Measurements from ENCODE around the gene ARHGEF25. TPM values are rescaled to one million over a fixed set of nuclear protein-coding genes. Genes with fewer than 3 reads are reported as not detected.

ARHGEF25 gene
- total RNA-seq, 1 experiment from 2014 or later = 12.9 TPM

GRCh38 chr12:57602544-57602943 is 8.7 kb upstream of the ARHGEF25 start:
- H3K79me2 ChIP-seq (ENCODE audit: low read depth) = no peaks in the 10 kb centered on the region
- ChIA-PET POLR2A (ENCODE audit: unreplicated experiment) (no interaction called here), CTCF (no interaction called here)
- peaks cover 15% of the 10 kb centered on the region for H3K27me3 ChIP-seq (ENCODE audit: insufficient read depth, low read depth)
- H3K9me2 ChIP-seq (ENCODE audit: insufficient read depth) = no peaks in the 10 kb centered on the region
- H4K20me1 ChIP-seq (ENCODE audit: insufficient read depth) = no peaks in the 10 kb centered on the region
- no peak overlapping the region for H2AFZ ChIP-seq
- H3K36me3 ChIP-seq (ENCODE audit: low read depth) = 0 out of 2 replicates have a peak, but pooled peaks cover 6% of the 10 kb centered on the region
- no peak overlapping the region for H3K27ac ChIP-seq
- peaks cover 8% of the 10 kb centered on the region; the same call in 1 of the 2 replicates for H3F3A ChIP-seq (ENCODE audit: insufficient read depth, low read depth)
- BruUV-seq (replicated peaks) = no TSS peak
- no peaks in the 10 kb centered on the region for H3K4me1 ChIP-seq (replicated peaks; ENCODE audit: insufficient read depth)
- no peak for DNase-seq
- TF ChIP-seq EZH2 (IDR thresholded peaks at IDR 0.05; ENCODE audit: low read depth) (no peak), CTCF (conservative IDR thresholded peaks at IDR 0.05) (no peak)
- no peaks in the 10 kb centered on the region for H3K9me3 ChIP-seq (ENCODE audit: insufficient read depth, low read depth)
- intact Hi-C loops (cut with micrococcal nuclease; ENCODE audit: unreplicated experiment) = no loop called here
- no peak overlapping the region for H3K4me2 ChIP-seq
- H3K4me3 ChIP-seq = no peak overlapping the region

- no peaks in the 10 kb centered on the region for H3K79me2 ChIP-seq (ENCODE audit: low read depth)
- BruUV-seq (replicated peaks) = no TSS peak
- H3F3A ChIP-seq (ENCODE audit: insufficient read depth, low read depth) = peaks cover 8% of the 10 kb centered on the region; the same call in 1 of the 2 replicates
- no peak overlapping the region for H3K4me2 ChIP-seq
- no peaks in the 10 kb centered on the region for H4K20me1 ChIP-seq (ENCODE audit: insufficient read depth)
- 0 out of 2 replicates have a peak, but pooled peaks cover 6% of the 10 kb centered on the region for H3K36me3 ChIP-seq (ENCODE audit: low read depth)
- H3K9me3 ChIP-seq (ENCODE audit: insufficient read depth, low read depth) = no peaks in the 10 kb centered on the region
- intact Hi-C loops (cut with micrococcal nuclease; ENCODE audit: unreplicated experiment) = no loop called here
- H2AFZ ChIP-seq = no peak overlapping the region
- CTCF ChIA-PET = interaction anchor here (1.0 kb wide), 1 partner anchor 20 kb away, joined by 4 read pairs; no protein-coding TSS in a partner anchor
- DNase-seq = no peak
- H3K27ac ChIP-seq = no peak overlapping the region
- H3K4me1 ChIP-seq (replicated peaks; ENCODE audit: insufficient read depth) = no peaks in the 10 kb centered on the region
- no peak overlapping the region for H3K4me3 ChIP-seq
- POLR2A ChIA-PET (ENCODE audit: unreplicated experiment) = interaction anchor here (0.5 to 0.7 kb wide), 2 partner anchors 36 to 513 kb away, joined by 4 to 7 read pairs; no protein-coding TSS in a partner anchor
- no peak for TF ChIP-seq EZH2 (IDR thresholded peaks at IDR 0.05; ENCODE audit: low read depth)
- TF ChIP-seq CTCF (conservative IDR thresholded peaks at IDR 0.05) = no peak
- H3K27me3 ChIP-seq (ENCODE audit: insufficient read depth, low read depth) = peaks cover 22% of the 10 kb centered on the region
- no peaks in the 10 kb centered on the region for H3K9me2 ChIP-seq (ENCODE audit: insufficient read depth)
Measured at GRCh38 chr12:57603324-57603723, 7.9 kb upstream of the ARHGEF25 start.

DNA sequence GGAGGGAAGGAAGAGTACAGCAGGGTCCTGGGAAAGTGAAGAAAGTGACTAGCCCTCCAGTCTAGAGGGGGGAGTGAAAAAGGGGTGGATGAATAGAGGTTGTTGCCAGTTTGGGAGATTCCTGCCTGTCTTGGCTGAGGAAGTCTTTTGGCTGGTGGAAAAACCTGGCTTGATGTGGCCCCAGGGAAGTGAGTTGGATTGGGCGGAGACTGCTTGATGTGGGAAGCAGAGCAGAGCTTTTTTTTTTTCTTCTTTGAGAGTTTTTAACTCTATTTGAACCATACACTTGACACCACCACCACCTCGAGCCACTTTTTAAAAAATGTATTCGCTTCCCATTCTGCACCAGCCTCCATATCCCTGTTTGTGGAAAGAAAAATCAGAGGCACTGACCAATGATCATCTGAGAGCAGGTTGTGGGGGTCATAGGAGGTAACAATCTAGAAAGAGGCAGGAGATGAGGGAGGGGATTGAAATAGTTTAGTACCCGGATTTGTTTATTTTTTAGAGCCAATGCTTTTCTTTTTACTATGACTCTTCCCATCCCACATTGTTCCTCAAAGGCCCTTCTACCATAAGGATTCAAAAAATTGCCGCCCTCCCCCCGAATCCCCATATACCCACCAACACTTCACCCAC is 7.3 kb upstream of the ARHGEF25 start:
- H3K4me2 ChIP-seq = no peak overlapping the region
- no peak for DNase-seq

More for the DNA sequence above, 7.3 kb upstream of the ARHGEF25 start:
- H3K79me2 ChIP-seq (ENCODE audit: low read depth) = no peaks in the 10 kb centered on the region
- H4K20me1 ChIP-seq (ENCODE audit: insufficient read depth) = no peaks in the 10 kb centered on the region
- TF ChIP-seq CTCF (conservative IDR thresholded peaks at IDR 0.05) (no peak), EZH2 (IDR thresholded peaks at IDR 0.05; ENCODE audit: low read depth) (no peak)
- intact Hi-C loops (cut with micrococcal nuclease; ENCODE audit: unreplicated experiment) = loop anchor here (1.0 kb wide), 1 partner anchor 13 kb away; the partner anchor contains the start of gene PIP4K2C
- no peak overlapping the region for H2AFZ ChIP-seq
- no TSS peak for BruUV-seq (replicated peaks)
- H3K4me3 ChIP-seq = no peak overlapping the region
- no peaks in the 10 kb centered on the region for H3K4me1 ChIP-seq (replicated peaks; ENCODE audit: insufficient read depth)
- H3K9me3 ChIP-seq (ENCODE audit: insufficient read depth, low read depth) = no peaks in the 10 kb centered on the region
- no peak overlapping the region for H3K27ac ChIP-seq
- ChIA-PET POLR2A (ENCODE audit: unreplicated experiment) (interaction anchor here (0.5 to 0.7 kb wide), 2 partner anchors 37 to 514 kb away, joined by 4 to 7 read pairs; no protein-coding TSS in a partner anchor), CTCF (interaction anchor here (1.0 kb wide), 1 partner anchor 20 kb away, joined by 4 read pairs; no protein-coding TSS in a partner anchor)
- no peaks in the 10 kb centered on the region for H3K9me2 ChIP-seq (ENCODE audit: insufficient read depth)
- peaks cover 28% of the 10 kb centered on the region for H3K27me3 ChIP-seq (ENCODE audit: insufficient read depth, low read depth)
- H3F3A ChIP-seq (ENCODE audit: insufficient read depth, low read depth) = peaks cover 8% of the 10 kb centered on the region; the same call in 1 of the 2 replicates
- H3K36me3 ChIP-seq (ENCODE audit: low read depth) = 0 out of 2 replicates have a peak, but pooled peaks cover 2% of the 10 kb centered on the region

Measured in PC-9 (cell line).